ENCODE data around the gene RPS15. TPM values are rescaled to one million over a fixed set of nuclear protein-coding genes. Genes with fewer than 3 reads are reported as not detected.

RPS15 gene
- total and polyA plus RNA-seq, 9 of the 15 experiments (the other 6 are each of a cell fraction or from before 2014, with no cell fraction given) = 605 to 2,791 (median 957) TPM

DNA sequence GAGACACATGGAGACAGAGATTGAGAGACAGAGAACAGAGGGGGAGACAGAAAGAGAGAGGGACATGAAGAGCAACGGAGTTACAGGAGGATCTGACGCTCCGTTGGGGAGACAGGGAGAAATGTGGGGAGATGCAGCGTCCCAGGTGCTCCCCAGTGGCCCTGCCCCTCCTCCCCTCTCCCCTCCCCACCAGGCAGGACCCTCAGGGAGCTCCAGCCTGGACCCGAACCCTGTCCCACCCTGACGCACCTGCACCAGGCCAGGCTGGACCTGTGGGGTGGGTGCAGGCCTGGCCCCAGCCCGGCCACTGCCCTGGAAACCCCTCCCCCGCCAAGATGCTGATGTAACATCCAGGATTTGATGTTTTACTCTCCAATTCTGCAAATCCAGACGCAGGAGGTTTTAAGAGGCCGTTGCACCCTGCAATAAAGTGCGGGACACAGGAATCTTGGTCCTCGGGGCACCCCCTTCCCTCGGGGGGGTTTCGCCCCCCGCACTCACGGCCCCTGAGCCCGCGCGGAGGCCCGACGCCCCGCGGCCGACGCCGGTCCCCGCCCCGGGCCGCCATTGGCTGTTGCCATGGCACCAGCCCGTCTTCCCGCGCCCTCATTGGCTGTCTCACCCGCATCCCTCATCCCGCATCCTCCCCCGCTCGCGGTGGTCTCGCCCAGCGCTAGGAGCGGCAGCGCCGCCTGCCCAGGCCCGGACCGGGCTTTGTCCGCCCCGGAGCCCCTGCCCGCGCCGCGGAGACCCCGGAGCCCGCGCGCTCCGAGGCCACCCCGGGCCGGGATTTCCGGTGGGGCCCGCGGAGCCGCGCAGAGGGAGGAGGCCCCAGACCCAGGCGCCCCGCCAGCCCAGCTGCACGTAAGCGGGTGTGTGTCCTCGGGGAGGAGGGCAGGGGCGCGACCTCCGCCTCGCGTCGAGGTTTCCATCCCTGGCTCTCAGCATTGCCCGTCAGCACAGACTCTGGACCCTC lies 11.6 kb downstream of the RPS15 start, which contains the start of gene APC2 (continued):
- TF ChIP-seq, protein P1, sequence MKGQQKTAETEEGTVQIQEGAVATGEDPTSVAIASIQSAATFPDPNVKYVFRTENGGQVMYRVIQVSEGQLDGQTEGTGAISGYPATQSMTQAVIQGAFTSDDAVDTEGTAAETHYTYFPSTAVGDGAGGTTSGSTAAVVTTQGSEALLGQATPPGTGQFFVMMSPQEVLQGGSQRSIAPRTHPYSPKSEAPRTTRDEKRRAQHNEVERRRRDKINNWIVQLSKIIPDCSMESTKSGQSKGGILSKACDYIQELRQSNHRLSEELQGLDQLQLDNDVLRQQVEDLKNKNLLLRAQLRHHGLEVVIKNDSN (CRISPR knock-in tag; IDR thresholded peaks at IDR 0.05) = no peak
- no peak for TF ChIP-seq ZNF436 (CRISPR knock-in tag; IDR thresholded peaks at IDR 0.05)
- no peak for TF ChIP-seq RNF2 (IDR thresholded peaks at IDR 0.05)
- TF ChIP-seq PHB (CRISPR knock-in tag; IDR thresholded peaks at IDR 0.05) = no peak
- no peak for TF ChIP-seq ATF1 (CRISPR knock-in tag; IDR thresholded peaks at IDR 0.05)
- TF ChIP-seq ATF1 (tag; IDR thresholded peaks at IDR 0.05) = 0 out of 2 replicates have a peak, but pooled peaks have one; percentile 32
- TF ChIP-seq SAFB2 (IDR thresholded peaks at IDR 0.05; ENCODE audit: borderline replicate concordance, low read depth, low read length, severe bottlenecking) = no peak
- TF ChIP-seq MTA3 (IDR thresholded peaks at IDR 0.05; ENCODE audit: borderline replicate concordance) = peak; percentile 16; the same call in 1 of the 2 replicates
- TF ChIP-seq RCOR1 (IDR thresholded peaks at IDR 0.05; ENCODE audit: borderline replicate concordance in 1 of 2, low read depth in 2 of 2, low read length in 2 of 2) = peak; percentile 51 to 99; a peak in 3 of 4 replicates
- TF ChIP-seq, protein P2, sequence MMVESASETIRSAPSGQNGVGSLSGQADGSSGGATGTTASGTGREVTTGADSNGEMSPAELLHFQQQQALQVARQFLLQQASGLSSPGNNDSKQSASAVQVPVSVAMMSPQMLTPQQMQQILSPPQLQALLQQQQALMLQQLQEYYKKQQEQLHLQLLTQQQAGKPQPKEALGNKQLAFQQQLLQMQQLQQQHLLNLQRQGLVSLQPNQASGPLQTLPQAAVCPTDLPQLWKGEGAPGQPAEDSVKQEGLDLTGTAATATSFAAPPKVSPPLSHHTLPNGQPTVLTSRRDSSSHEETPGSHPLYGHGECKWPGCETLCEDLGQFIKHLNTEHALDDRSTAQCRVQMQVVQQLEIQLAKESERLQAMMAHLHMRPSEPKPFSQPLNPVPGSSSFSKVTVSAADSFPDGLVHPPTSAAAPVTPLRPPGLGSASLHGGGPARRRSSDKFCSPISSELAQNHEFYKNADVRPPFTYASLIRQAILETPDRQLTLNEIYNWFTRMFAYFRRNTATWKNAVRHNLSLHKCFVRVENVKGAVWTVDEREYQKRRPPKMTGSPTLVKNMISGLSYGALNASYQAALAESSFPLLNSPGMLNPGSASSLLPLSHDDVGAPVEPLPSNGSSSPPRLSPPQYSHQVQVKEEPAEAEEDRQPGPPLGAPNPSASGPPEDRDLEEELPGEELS (CRISPR knock-in tag; IDR thresholded peaks at IDR 0.05; ENCODE audit: borderline replicate concordance) = no peak
- TF ChIP-seq EGR1 (conservative IDR thresholded peaks at IDR 0.05) = peak; percentile 55
- TF ChIP-seq, protein P3, sequence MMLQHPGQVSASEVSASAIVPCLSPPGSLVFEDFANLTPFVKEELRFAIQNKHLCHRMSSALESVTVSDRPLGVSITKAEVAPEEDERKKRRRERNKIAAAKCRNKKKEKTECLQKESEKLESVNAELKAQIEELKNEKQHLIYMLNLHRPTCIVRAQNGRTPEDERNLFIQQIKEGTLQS (IDR thresholded peaks at IDR 0.05) = peak; percentile 71
- TF ChIP-seq, protein P3 (CRISPR knock-in tag; conservative IDR thresholded peaks at IDR 0.05) = no peak
- no peak for TF ChIP-seq FOSL1 (tag; conservative IDR thresholded peaks at IDR 0.05)
- no peak for TF ChIP-seq NR4A1 (CRISPR knock-in tag; IDR thresholded peaks at IDR 0.05)
- no peak for TF ChIP-seq NR4A1 (tag; IDR thresholded peaks at IDR 0.05)
- no peak for TF ChIP-seq ZNF699 (CRISPR knock-in tag; IDR thresholded peaks at IDR 0.05; ENCODE audit: insufficient replicate concordance)
- TF ChIP-seq, protein P4, sequence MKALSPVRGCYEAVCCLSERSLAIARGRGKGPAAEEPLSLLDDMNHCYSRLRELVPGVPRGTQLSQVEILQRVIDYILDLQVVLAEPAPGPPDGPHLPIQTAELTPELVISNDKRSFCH (CRISPR knock-in tag; IDR thresholded peaks at IDR 0.05) = no peak
- TF ChIP-seq, protein P4 (tag; IDR thresholded peaks at IDR 0.05) = no peak
- TF ChIP-seq ASH1L (IDR thresholded peaks at IDR 0.05; ENCODE audit: borderline replicate concordance, low read depth, partially characterized antibody) = peak; percentile 23
- TF ChIP-seq, protein P5, sequence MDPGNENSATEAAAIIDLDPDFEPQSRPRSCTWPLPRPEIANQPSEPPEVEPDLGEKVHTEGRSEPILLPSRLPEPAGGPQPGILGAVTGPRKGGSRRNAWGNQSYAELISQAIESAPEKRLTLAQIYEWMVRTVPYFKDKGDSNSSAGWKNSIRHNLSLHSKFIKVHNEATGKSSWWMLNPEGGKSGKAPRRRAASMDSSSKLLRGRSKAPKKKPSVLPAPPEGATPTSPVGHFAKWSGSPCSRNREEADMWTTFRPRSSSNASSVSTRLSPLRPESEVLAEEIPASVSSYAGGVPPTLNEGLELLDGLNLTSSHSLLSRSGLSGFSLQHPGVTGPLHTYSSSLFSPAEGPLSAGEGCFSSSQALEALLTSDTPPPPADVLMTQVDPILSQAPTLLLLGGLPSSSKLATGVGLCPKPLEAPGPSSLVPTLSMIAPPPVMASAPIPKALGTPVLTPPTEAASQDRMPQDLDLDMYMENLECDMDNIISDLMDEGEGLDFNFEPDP (CRISPR knock-in tag; IDR thresholded peaks at IDR 0.05) = no peak
- TF ChIP-seq RBFOX2 (IDR thresholded peaks at IDR 0.05; ENCODE audit: low read depth, low read length) = peak; percentile 27; the same call in 1 of the 2 replicates
- TF ChIP-seq SIRT6 (IDR thresholded peaks at IDR 0.05; ENCODE audit: low read depth, low read length) = no peak

Data from K562 (cell line).